ENCODE results near the gene TMEM175.

DNA sequence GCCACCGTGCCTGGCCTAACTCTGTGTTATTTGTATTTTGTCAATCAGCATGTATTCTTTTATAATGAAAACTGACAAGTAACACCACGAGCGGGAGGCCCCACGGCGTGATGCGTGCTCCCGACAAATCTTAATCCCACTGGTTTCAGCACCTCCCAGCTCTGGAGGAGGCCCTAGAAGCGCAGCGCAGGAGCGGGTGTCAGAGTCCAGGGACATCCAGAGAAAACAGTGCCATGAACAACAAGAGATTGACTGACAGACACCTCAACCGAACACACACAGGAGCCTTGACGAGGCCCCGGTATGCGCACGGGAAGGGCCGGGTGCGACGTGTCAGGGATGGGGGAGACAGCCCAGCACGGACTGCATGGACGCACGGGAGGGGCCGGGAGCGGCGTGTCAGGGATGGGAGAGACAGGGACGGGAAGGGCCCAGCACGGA lies 23.1 kb upstream of the TMEM175 start:
- TF ChIP-seq CTCF (IDR thresholded peaks at IDR 0.05) (no peak), POLR2A (IDR thresholded peaks at IDR 0.05) (no peak), POLR2AphosphoS5 (IDR thresholded peaks at IDR 0.05; ENCODE audit: insufficient read depth in 1 of 2, low read depth in 1 of 2) (no peak)

Data from vagina (tissue), 2 donors.